Hematopoietic multipotent progenitor cell treated with erythropoietin and hydrocortisone succinate and interleukin-3 and kit ligand, for 4 days (in vitro differentiated cells): ENCODE results near the gene NAA38.
A peak's percentile ranks its signal among the peaks of the same experiment; 100 is the strongest.

Experiments
- DNase-seq: peaks from one replicate; pipeline ENCODE4 v3.0.0-alpha.2; 2015

Gene NAA38

DNA sequence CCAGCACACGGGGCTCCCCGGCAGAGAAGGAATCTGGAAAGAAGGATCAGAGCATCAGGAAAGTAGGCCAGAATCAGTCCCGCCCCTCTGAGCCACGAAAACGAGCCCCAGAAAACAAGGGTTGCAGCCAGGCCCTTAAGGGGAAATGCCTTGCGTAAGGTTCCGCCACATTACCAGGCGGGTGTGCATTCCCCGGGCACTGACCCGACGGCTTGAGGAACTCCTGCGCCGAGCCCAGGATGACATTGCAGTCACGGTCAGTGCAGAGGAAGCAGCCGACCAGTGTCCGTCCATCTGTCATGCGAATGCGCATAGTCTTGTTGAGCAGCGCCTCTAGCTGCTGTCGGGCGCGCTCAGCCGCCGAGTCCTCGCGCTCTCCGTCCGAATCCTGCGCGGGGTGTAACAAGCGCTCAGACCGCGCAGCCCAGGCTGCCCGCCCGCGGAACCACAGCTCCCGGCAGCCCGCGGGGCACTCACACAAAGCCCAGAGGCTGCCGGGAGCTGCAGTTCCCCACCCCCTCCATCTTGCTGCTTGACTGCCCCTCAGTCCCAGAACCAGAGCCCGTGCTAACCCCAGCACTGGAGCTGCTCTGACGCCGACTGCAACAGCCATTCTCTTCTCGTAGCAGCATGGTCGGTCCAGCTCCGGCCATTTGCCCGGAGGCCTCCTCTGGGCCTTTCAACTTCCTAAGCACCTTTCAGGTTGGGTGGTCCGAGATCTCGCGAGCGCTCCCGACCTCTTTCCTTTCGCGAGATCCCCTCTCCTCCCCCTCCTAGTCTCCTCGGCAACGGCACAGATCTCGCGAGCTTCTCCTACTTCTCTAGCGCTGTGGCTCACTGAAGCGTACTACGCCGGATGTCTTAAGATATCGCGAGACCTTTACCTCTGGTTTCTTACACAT is at the start of gene NAA38:
Gene NAA38, minus strand, starts transcription at position 749 of the 902 bp plus-strand sequence. Its CDS starts 96 bp downstream, at position 653.
- DNase-seq = peak; percentile 100

DNA sequence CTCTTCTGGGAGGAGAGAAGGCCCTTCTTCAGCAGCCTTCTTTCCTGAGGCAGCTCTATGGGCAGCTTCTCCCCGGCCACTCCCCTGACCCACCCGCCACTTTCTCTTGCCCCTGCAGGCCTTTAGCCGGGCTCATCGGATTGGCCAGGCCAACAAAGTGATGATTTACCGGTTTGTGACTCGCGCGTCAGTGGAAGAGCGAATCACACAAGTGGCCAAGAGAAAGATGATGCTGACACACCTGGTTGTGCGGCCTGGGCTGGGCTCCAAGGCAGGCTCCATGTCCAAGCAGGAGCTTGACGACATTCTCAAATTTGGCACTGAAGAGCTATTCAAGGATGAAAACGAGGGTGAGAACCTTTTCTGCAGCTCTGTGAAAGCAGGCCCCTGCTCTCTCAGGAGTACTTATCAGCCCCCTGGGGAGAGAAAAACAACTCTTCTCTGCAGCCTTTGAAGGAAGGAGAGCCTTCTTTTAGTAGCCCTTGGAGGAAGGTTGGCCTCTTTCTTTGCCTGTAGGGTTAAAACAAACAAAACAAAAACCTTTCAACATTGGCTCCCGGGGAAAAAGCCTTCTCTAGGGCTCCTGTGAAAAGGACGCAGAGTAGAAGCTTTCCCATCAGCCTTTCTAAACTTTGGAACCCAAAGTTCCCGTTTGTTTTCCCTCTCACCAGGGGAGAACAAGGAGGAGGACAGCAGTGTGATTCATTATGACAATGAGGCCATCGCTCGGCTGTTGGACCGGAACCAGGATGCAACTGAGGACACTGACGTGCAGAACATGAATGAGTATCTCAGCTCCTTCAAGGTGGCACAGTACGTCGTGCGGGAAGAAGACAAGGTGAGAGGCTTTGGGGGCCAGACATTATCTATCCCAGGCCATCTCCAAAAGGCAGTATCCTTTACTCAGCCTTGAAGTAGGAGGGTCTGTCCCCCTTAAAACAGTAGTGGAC is 46.1 kb upstream of the NAA38 start:
- no peak for DNase-seq

GRCh38 chr17:7897773-7898172 is 40.4 kb upstream of the NAA38 start:
- DNase-seq = peak; percentile 87

DNA sequence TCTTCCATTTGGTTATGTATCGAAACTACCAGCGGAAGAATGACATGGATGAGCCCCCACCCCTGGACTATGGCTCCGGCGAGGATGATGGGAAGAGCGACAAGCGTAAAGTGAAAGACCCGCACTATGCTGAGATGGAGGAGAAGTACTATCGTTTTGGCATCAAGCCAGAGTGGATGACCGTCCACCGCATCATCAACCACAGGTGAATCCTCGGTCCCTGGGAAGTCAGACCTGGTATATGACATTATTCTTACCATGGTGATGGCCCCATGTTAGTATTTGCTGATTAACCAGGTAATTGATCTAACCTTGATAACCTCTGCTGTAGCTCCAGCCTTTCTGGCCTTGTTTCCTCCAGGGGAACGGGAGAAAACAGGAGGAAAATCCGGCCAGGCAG is 39.7 kb upstream of the NAA38 start:
- DNase-seq = no peak

GRCh38 chr17:7894866-7895265 is 37.5 kb upstream of the NAA38 start:
- no peak for DNase-seq

DNA sequence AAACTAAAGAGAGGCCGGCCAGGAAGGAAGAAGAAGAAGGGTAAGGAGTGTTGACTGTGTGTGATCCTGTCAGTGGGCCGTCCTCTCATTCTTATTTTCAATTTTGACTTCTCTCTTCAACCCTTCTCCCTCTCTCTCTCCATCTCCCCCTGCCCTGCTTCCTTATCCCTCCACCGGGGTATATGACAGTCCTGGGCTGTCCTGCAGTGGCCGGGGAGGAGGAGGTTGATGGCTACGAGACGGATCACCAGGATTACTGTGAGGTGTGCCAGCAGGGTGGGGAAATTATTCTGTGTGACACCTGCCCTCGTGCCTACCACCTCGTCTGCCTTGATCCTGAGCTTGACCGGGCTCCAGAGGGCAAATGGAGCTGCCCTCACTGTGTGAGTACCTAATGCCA is 36.9 kb upstream of the NAA38 start:
- DNase-seq = no peak

DNA sequence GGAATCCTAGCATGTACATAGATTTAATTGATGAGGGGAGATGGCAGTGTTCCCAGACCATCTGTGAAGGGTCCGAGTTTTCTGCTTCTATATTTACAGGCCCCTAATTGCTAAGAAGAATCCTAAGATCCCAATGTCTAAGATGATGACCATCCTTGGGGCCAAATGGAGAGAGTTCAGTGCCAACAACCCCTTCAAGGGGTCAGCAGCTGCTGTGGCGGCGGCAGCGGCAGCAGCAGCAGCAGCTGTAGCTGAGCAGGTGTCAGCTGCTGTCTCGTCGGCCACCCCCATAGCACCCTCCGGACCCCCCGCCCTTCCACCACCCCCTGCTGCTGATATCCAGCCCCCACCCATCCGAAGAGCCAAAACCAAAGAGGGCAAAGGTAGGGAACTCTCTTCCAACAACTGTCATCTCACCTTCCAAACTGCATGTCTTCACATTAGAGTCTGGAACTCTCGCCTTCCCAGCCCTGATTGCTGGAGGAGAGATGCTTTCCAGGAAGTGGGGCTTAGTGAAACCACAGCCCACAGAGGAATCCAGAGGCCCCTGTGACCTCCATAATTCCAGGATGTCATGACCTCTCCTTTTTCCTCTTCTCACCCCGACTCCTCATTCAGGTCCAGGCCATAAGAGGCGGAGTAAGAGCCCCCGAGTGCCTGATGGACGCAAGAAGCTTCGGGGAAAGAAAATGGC is 36.0 kb upstream of the NAA38 start:
- DNase-seq = no peak

GRCh38 chr17:7889166-7889955 is 32.0 kb upstream of the NAA38 start:
- peak; percentile 97 for DNase-seq

DNA sequence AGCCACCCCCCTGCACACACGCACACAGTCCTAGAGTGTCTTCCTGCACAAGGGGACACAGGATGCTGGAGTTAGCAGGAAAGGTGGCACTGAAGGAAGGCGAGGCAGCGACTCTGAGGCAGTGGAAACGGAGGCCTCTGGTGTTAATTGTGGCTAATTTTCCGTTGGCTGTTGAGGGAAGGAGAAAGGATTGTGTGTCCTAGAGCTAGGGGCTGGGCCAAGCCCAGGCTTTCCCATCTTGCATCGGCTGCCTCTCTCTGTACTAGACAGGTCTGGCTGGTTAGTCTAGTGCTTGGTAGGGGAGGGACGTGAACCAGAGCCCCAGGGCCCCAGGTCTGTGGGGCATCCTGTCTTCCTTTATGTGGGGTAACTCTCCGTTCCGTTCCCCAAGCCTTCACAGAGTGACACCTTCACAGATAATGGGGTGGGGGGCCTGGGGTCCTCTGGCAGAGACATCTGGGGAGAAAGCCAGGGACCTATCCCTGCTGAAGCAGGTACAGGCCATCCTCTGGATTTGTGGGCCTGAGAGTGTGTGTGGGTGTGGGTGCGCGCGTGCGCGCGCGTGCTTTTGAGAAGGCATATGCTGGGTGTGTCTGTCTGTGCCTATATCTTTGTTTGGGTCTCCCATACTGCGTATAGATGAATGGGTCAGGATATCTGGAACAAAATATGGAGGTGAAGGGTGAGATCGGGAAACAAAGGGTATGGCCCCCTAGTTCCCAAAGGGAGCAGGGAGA is 31.0 kb upstream of the NAA38 start, which contains the start of gene CHD3:
Gene CHD3, plus strand, starts transcription at position 606 of the 737 bp plus-strand sequence. CDS start 212 bp downstream, outside the sequence.
- peak; percentile 30 for DNase-seq

- DNase-seq = peak; percentile 99
Observed at GRCh38 chr17:7887482-7888183, 30.3 kb upstream of the NAA38 start.

DNA sequence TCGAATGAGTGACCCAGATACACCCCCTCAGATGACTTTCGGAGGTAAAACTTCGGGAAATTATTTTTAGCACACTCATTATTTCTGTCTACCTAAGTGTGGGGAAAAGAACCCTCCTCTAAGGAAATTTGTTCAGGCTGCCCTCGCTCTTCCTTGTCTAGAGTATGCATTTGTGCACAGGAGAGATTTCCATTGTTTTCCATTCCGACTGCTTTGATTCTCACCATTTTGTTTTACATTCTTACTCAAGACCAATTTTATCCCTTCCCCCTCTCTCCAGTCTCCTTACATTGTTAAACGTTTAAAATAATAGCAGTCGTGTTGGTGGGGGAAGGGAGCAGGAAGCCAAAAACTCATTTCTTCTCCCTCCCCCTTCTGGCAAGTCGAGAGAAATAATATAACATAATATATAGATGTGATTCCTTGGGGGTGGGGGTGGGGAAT is 29.7 kb upstream of the NAA38 start:
- no peak for DNase-seq

DNA sequence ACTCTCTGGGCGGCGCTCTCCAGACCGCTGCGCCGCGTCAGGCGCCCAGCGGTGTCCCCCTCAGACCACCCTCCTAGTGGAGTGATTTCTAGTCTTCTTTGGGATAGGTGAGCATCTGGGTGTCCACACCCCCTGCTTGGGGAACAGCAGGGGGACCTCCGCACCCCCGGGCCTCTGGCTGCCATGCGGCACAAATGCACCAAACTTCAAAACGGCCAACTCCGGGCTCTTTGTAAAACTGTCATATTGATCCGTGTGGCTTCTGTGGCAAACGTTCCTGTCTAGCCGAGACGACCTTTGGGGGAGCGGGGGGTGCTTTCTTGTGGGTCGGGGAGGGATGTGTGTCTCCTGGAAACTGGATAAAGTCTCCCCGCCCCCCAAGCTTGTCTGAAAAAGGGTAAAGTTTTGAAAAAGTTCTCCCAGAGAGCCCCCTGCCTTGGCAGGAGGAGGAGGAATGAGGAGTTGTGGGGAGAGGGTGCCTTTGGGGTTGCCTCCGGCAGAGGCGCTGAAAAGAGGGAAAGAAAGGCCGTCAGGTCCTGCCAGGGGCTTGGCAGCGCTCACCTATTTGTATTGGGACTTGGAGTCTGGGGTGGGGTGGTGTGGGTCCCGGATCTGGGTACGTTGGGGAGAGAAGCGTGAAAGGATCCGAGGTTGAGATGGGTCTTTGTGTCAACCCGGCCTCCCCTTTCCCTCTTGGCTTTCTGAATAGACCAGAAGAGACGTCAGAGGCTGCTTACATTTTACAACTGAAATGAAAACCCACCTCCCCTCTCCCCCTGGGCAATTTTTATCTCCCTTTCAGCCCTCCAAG is 29.1 kb upstream of the NAA38 start:
- DNase-seq = peak; percentile 59

DNA sequence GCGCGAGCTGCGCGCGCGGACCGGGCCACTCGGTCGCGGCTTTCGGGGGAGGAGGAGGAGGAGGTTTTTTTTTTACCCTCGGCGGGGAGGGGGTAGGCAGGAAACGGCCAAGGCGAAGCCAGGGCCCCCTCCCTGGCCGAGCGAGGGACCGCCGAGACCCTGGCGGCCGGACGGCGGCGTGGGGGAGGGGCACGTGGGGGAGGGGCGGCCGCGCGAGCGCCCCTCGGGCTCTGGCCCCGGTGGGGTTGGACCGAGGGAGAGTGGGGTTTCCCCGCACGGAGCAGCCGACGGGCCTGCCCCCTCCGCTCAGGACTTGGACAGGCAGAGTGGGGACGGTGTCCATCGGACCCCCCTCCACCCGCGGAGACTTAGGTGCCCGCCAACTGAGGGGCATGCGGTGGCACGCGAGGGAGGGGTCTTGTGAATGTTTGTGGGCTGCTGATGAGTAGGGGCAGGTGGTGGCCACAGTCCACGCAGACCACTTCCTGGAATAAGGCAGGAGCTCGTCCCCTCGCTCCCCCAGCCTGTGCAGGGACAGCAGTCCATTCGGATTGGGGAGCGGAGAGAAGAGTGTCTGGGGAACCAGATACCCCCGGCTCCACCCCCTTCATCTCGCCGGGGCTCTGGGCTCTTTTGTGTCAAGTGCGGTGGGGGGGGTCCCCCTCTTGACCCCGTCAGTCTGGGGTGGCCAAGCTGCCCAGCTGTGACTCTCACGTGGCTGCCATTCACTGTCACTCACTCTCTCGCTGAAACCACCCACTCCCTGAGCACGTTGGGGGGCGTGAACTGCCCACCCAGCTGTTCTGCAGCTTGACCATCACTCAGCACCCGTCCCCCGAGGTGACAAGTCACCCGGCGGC is 28.2 kb upstream of the NAA38 start:
- DNase-seq = peak; percentile 86

- peak; percentile 52 for DNase-seq
Observed at GRCh38 chr17:7884581-7885366, 27.4 kb upstream of the NAA38 start.

GRCh38 chr17:7883781-7884386 is 26.5 kb upstream of the NAA38 start:
- peak; percentile 72 for DNase-seq

GRCh38 chr17:7882629-7883028 is 25.3 kb upstream of the NAA38 start:
- DNase-seq = no peak

DNA sequence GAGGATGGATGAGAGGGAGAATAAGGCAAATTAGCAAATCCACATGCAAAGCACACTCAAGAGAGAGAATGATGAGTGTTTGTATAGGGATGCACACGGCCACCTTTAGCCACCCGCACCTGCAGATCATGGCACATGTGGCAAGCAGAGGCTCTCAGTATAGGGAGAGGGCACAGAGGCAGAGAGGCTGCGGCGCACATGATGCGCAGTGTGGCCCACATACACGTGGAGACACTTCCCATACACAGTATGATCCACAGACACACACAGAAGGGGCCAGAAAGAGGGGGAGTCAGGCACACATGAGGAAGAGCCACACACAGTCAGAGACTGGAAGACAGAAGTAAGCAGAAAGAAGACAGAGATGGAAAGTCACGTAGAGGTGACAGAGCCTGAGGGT is 24.7 kb upstream of the NAA38 start:
- DNase-seq = no peak
